Activated T-helper 1 cell treated with anti-CD3 and anti-CD28 coated beads, Interleukin-2, amount 50 U/mL, for 16 hours (primary cell): Measurements from ENCODE around the gene FAM170B.

Experiments
- DNase-seq, 2 donors: peaks; one replicate each; pipeline ENCODE4 v3.0.0-alpha.2; 2020; ENCODE audit warnings: low read depth in 1 of 2, low spot score in 1 of 2

FAM170B gene

GRCh38 chr10:49128854-49129253 is 5.0 kb downstream of the FAM170B start:
- DNase-seq: no peak

DNA sequence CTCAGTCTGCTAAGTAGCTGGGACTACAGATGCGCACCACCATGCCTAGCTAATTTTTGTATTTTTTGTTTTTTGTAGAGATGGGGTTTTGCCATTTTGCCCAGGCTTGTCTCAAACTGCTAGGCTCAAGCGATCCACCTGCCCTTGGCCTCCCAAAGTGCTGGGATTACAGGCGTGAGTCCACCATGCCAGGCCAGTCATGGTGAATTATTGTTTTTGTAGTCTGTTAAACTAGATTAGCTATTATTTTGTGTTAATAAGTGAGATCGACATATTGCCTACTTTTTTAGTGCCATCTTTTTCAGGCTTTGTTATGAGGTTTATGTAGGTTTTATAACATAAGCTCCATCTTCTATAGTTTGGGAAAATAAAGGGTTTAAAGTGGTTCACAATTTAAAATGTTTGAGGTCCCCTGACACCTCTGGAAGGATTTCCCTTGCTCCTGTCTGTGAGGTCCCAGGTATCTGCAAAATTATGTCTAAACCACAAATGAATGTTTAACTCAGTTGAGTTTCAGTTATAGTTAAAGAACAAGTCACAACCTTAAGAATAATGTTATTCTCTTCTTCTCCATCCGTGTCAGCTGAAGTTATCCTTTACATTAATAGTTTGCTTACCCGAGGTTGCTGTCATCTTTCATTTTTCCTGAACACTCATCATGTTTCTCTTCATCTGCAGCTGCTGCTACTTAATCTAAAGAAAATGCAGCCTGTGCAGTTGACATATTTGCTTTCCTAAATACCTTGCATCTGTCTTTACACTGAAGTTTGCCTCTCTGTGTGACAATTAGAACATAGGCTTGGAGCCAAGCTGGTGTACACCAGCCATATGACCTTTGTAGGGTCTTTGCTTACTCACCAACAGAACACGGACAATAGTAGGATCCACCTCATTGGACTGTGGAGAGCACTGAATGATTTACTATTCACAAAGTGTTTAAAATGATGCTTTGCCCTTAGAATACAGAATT is 9.6 kb downstream of the FAM170B start:
- no peak for DNase-seq

DNA sequence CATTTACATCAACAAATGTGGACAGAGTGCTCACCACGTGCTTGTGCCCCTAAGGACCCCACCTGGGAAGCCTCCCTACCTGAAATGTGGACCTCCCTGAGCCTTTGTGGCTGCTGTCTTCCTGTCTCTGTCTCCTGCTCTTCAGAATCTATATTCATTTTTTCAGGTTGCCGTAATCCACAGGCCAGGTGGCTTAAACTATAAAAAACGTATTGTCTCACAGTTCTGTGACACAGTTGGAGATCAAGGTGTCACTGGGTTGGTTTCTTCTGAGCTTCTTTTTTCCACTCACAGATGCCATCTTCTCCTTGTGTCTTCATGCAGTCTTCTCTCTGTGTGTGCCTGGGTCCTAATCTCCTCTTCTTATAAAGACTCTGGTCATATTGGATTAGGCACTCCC is 12.9 kb downstream of the FAM170B start:
- no peak for DNase-seq

DNA sequence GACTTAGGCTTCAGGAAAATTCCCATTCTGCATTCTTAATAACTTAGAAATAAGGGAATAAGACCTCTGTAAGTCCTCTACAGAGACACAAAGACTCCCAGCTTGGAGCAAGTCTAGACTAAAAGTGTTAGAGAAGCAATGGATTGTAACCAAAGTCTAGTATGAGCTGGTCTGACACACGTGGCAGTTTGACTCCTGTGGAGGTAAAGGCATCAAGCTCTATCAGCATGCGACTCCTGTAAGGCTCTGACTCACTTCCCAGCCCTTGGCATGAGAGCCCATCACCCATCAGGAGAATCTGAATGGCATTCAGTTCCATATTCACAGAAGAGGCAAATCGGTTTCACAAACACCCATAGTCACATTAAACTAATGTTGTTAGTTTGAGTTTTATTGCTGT is 14.1 kb downstream of the FAM170B start:
- no peak for DNase-seq

DNA sequence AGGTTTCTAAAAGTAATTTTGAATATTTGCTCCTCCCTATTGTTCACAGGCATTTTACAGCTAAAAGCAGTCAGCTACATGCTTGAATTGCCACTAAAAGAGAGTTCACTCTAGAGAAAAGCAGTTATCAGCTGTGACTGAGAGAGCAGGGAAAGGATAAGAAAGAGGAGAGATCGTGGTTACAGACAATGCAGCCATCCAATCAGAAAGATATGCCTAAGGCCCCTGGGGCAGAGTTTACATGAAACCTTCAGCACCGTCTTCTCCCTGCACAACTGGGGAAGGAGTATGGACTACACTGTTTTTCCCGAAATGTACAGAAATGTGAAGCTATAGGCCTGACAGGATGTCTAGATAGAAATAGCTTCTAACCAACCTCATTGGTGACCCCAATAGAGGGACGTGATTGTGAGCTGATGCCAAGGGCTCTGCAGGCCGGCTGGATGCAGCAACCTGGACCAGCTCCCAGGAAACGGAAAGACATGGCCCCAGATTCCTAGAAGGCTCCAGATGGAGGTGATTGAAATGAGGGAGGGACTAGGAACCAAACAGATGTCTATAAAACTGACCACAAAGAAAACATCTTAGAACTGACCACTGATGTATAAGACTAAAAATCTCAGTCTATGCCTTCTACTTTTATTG is 15.3 kb downstream of the FAM170B start:
- no peak for DNase-seq

GRCh38 chr10:49117376-49118070 is 16.3 kb downstream of the FAM170B start:
- DNase-seq: no peak

DNA sequence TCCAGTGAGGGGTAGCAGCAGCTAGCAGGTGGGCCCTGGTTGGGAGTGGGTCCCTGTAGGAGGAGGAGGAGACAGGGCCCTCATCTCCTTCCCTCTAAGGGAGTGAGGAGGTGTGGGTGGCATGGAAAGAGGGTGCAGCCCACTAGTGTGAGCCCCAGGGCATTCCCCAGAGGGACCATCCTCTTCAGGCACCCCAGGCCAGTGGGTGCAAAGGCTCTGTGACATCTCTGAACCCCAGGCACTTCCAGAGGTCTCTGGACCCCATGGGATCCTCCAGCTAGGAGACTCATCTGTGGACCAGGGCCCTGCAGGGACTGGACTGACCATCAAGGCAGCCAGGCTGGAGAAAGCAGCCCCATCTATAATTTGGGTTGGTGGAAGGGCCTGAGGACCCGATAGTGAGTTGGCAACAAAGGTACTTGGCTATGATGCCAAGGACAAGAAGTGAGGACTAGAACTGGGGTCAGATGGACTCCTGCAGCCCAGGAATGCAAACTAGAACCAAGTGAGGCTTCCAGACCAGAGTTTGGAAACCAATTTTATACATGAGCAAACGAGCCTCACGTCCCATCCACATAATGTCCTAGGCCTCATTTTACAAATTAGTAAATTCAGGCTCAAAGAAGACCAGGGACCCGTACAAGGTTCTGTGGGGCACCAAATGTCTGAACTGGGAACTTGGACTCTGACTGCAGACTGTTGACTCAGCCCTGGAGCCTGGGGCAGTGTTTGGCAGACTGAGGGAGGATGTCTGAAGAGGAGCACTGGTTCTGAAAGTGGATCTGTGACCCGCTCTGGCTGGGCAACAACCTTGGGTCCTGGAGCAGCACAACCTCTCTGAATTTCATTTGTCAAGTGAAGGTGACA is 17.1 kb downstream of the FAM170B start:
- no peak for DNase-seq

DNA sequence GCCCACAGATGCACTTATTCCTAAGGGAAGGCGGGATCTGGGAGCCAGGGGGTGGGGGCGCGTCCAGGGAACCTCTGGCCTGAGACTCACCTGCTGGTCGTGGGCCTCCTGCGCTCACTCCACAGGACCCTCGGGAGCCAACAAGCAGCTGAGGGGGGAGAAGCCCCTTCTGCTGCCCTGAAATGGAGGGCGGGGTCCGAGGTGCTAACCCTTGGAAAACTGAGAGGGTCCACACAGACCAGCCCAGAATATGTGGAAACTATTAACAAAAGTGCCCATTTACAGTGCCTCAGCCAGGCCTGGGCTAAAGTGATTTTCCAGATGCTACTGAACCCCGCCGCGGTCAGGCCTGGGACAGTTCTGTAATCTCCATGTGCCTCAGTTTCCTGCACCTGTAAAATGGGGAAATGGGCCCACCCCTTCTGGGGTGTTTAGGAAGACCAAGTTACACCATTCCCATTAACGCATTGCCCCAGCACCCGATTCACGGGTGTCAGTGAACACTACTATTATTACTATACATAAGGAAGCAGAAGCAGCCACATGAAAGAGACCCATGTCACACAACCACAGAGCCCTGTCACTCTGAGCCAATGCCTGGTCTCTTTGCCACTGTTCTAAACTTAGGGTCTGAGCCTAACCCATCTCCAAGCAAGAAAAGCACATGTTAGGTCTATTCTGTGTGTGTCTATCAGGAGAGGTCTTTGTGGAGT is 17.9 kb downstream of the FAM170B start:
- no peak for DNase-seq

DNA sequence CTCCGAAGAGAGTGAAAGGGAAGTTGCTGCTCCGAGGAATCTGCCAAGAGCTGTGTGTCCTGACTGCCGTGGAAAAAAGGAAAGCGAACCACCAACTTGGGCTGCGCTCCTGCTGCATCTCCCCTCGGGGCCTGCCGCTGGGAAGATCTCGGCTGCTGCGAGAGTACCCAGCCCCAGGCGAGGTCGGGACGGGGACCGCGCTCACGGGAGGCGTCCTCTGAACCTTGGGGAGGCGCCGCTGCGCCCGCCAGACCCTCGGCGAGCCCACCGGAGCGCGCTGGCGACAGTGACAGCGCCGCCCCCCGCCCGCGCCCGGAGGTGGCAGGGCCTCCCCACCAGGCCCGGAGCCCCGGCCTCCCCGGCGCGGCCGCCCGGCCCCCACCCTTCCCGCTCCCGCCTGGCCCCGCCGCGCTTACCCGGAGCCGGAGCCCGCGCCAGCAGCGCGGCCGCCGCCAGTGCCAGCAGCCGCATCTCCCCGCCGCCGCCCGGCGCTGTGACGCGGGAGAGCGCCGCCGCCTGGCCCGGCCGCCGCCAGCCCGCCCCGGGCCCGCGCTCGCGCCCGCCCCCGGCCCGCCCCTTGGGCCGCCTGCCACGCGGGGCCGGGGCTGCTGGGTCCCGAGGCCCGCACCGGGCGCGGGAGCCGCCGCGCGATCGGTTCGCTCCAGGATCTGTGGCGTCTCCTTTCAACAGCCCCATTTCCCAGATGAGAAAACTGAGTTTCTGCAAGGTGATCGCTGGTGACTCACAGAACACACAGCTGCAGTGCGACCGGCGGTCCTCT is 18.6 kb downstream of the FAM170B start, which contains the start of gene VSTM4:
VSTM4 (minus strand) TSS at position 508 of the 781 bp plus-strand sequence; CDS start at position 471, 37 bp downstream.
- no peak for DNase-seq

DNA sequence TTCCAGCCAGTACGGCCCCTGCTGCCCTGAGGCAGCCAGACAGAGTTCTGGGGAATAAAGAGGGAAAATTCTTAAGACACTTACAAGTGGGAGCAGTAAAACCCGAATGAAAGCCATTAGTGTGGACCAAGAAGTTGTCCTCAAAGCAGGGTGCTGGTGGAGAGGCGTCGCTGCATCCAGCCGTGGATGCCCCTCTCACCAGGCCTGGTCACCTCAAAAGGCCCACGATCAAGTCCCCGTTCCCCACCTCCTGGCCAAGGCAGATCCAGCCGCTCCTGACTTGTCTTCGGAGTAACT is 19.2 kb downstream of the FAM170B start:
- no peak for DNase-seq

DNA sequence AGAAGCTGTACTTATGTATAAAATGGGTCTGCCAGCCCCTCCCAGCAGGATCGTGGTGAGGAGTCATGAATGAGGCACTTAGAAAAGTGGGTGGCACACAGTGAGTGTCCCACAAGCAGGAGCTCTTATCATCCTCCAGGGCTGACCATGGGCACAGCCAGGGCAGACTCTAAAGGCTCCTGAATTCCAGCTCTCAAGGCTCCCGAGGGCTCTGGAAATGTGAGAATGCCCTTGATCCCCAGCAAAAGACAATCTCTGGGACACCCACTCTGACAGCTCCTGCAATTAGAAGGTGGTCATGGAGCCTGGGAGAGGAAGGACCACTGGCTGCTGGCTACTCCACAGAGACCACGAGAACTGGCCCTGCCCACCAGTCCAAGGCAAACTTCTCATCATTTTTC is 20.1 kb downstream of the FAM170B start:
- DNase-seq: no peak

DNA sequence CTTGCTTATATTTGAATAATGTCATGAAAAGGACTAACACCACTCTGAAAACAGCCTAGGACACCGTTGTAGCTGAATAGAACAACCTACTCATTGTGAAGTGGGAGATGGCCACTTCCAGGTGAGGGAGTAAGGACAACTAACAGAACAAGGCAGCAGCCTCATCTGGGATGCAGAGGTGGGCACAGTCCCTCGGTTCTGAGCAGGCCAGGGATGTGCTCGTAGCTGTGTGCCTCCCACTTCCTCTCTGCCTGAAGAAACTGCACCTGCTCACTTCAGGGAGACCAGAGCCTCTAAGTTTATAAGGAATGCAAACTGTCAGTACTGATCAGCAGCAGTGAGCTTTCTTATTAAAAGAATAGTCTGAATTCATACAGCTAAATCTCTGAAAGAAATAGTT is 21.0 kb downstream of the FAM170B start:
- no peak for DNase-seq

DNA sequence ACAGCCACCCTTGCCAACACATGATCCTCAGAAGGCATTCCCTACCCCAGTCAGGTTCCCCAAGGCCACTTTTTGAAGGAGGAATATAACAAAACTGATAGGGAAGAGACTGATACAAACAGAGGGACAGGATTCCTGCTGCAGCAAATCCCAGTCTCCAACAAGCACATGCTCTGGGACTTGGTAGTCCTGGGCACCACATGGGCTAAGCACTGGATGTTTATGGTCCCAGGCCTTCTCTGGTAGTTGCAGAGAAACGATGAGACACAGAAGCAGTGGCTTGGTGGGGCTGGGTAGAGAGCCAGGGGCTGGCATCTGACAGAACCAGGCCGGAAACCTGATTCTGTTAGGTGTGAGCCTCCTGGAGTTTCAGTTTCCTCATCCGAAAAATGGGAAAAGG is 21.7 kb downstream of the FAM170B start:
- DNase-seq: no peak

DNA sequence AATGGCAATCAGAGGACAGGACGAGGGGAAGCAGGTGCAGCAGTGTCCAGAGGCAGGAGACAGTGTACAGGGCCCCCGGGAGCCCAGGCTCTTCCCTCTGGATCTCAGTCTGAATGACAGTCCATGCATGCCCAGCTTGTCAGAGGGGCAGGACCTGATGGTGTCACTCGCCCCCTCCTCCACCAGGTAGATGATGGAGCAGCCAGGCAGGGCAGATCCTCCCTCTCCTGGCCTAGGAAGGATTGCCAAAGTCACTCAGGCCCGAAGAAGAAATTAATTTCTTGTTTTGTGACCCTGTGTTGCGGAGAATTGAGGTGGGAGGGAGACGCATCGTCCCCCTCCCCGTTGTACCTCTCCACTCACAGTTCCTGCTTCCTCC is 22.5 kb downstream of the FAM170B start:
- no peak for DNase-seq

- no peak for DNase-seq
These were observed 23.0 kb downstream of the FAM170B start for GRCh38 chr10:49110684-49111319.

DNA sequence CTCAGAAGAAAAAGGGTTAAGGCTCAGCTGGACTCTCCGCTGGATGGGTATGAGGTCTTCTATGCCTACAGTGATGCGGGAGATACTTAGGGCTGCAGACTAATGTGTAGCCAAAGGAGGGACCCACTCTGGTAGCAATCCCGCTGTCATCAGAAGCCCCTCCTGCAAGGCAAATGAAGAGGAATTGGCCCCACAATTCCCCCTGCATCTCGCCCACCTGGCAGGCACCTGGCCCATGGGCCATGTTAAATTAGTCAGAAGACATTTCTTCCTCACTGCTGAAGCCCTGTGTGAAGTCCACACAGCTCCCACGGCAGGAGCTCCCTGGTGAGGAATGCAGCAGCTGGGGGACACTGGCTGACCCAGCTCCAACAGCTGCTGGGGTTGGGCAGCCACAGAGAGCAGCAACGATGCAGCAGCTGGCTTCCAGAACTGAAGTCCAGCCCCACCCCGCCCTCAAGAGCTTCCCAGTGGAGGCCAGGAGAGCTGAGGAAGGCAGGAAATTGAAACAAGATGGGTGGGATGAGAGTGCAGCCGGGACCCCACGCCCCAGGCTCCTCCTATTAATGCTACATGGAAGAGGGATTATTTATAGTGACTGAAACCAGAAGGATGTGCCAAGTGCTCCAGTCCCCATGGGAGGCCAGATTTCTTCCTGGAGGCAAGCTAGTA is 24.0 kb downstream of the FAM170B start:
- no peak for DNase-seq

DNA sequence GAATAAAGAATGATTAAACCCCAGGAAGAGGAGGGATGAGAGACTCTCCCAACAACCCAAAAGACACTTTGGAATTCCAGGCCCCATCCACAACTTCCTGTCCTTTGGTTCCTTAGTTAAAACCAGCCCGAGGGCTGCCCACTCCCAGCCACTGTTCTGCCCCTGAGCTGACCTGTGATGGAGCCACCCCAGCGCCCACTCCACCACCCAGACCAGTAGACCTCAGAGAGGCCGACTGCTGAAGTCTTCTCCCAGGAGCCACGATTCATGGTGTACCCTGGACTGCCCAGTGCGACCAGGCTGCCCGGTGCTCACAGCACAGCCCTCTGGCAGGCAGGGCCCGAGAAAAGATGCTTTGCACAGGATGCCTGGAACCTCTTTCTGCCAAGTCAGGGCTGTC is 25.2 kb downstream of the FAM170B start:
- no peak for DNase-seq

DNA sequence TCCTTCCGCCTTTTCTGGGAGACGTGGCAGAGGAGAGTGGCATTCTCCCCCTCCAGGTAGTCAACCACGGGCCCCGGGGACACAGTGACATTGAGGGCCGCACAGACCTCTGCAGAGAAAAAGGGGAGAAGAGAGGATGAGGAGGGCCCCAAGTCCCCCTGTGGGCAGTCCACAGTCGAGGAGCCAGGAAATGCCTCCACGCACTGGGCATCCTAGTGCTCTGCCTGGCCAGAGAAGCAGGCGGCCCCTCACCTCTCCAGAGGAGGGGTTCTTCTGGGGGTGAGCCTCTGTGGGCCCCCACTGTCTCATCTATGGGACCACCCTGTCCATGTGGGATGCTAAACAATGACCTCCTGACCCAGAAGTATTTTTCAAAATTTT is 25.9 kb downstream of the FAM170B start:
- DNase-seq: no peak
